OCI-LY7 (cell line): ENCODE data around the gene ELOB. TPM values are rescaled to one million over a fixed set of nuclear protein-coding genes. Genes with fewer than 3 reads are reported as not detected.

Source experiments
- BruUV-seq: library from RNA; stranded (reverse); fragments of 400-500 nt; replicated peaks from 2 replicates; lab custom pipeline; 2021; lab: Mats Ljungman, UMichigan
- CTCF ChIA-PET: fragments of 300-600 bp; sonication (Branson Sonifier 250); formaldehyde crosslinking; loops from one replicate; lab custom pipeline; 2022; ENCODE audit warnings: antibody characterized with exemption; ENCODE audit not compliant: unreplicated experiment; lab: Charles Lee
- POLR2A ChIA-PET: fragments of 300-600 bp; sonication (Branson Sonifier 250); formaldehyde crosslinking; loops from one replicate; lab custom pipeline; 2022; ENCODE audit warnings: antibody characterized with exemption; lab: Charles Lee
- DNase-seq: peaks from one replicate; pipeline ENCODE4 v3.0.0-alpha.2; 2015; ENCODE audit warnings: low spot score
- H2AFZ ChIP-seq: fragments of 200-600 bp; sonication (generic), shearing (Covaris generic); 2 replicates; pipeline ENCODE4 v1.6.1; 2014; ENCODE audit warnings: mild to moderate bottlenecking, antibody characterized with exemption, low read length, moderate library complexity
- H3K27ac ChIP-seq: fragments of 200-600 bp; sonication (generic); 2 replicates; pipeline ENCODE4 v1.5.1; 2014; ENCODE audit warnings: mixed run types, low read depth, mild to moderate bottlenecking, moderate library complexity, low read length, inconsistent platforms; ENCODE audit not compliant: poor library complexity, severe bottlenecking
- H3K36me3 ChIP-seq: fragments of 200-600 bp; sonication (generic); 2 replicates; pipeline ENCODE4 v1.6.1; 2014; ENCODE audit warnings: mild to moderate bottlenecking, antibody characterized with exemption, low read length, moderate library complexity, mixed read lengths; ENCODE audit not compliant: insufficient read depth
- H3K4me1 ChIP-seq: fragments of 200-600 bp; sonication (generic); 2 replicates; pipeline ENCODE4 v1.5.1; 2014; ENCODE audit warnings: mild to moderate bottlenecking, low read length; ENCODE audit not compliant: insufficient read depth, poor library complexity, severe bottlenecking
- H3K4me2 ChIP-seq: fragments of 200-600 bp; sonication (generic); 2 replicates; pipeline ENCODE4 v1.6.1; 2014; ENCODE audit warnings: mild to moderate bottlenecking, low read length
- H3K4me3 ChIP-seq: fragments of 200-600 bp; sonication (generic); 2 replicates; pipeline ENCODE4 v1.5.1; 2014; ENCODE audit warnings: mild to moderate bottlenecking, low read depth, low read length; ENCODE audit not compliant: poor library complexity, severe bottlenecking
- H3K79me2 ChIP-seq: fragments of 200-600 bp; sonication (generic); 2 replicates; pipeline ENCODE4 v1.6.1; 2016; ENCODE audit warnings: low read depth, mild to moderate bottlenecking, low read length, moderate library complexity, mixed read lengths; ENCODE audit not compliant: insufficient read depth
- H3K9me2 ChIP-seq: fragments of 200-600 bp; sonication (generic); 2 replicates; pipeline ENCODE4 v1.6.1; 2016; ENCODE audit warnings: mild to moderate bottlenecking, low read length, mixed read lengths; ENCODE audit not compliant: insufficient read depth
- H3K9me3 ChIP-seq: fragments of 200-600 bp; sonication (generic); 2 replicates; pipeline ENCODE4 v1.6.1; 2014; ENCODE audit warnings: mild to moderate bottlenecking, mixed run types, low read length, mixed read lengths
- H4K20me1 ChIP-seq: fragments of 200-600 bp; sonication (generic); 2 replicates; pipeline ENCODE4 v1.6.1; 2014; ENCODE audit warnings: mild to moderate bottlenecking, antibody characterized with exemption, low read length, moderate library complexity, mixed read lengths; ENCODE audit not compliant: insufficient read depth
- CTCF ChIP-seq: fragments of 200-600 bp; sonication (generic); conservative IDR thresholded peaks from 2 replicates; pipeline ENCODE4 v1.5.1; 2014; ENCODE audit warnings: mild to moderate bottlenecking, antibody characterized with exemption, low read length, moderate library complexity, mixed read lengths
- EZH2phosphoT487 ChIP-seq: fragments of 200-600 bp; sonication (generic); IDR thresholded peaks from 2 replicates; pipeline ENCODE4 v1.6.1; 2018; ENCODE audit warnings: low read depth, borderline replicate concordance, mild to moderate bottlenecking, mixed run types, antibody characterized with exemption, low read length, moderate library complexity, mixed read lengths
- intact Hi-C: fragments of 100-400 bp; cut with micrococcal nuclease; formaldehyde crosslinking; loops from one replicate; pipeline ENCODE4 v1.10.0; 2022; ENCODE audit not compliant: unreplicated experiment
- total RNA-seq, 2 experiments: library from RNA; depleted of rRNA in 1 of 2; stranded (reverse); fragments of >200 nt in 1 of 2; shearing (Covaris generic) in 1 of 2; gene quantifications; 2 replicates each; pipeline ENCODE4 v1.2.3, GENCODE V29; 2014 to 2022

Gene ELOB
- total RNA-seq, 2 experiments from 2014 or later: 209 to 285 TPM

GRCh38 chr16:2819939-2820835 is 43.1 kb upstream of the ELOB start:
- Histone ChIP-seq H3K36me3 (no peaks in the 10 kb centered on the region), H3K79me2 (peaks cover 10% of the 10 kb centered on the region; the same call in 1 of the 2 replicates), H4K20me1 (no peaks in the 10 kb centered on the region), H3K4me2 (no peak overlapping the region), H3K9me3 (no peaks in the 10 kb centered on the region), H3K4me3 (no peak overlapping the region), H3K9me2 (no peaks in the 10 kb centered on the region), H3K27ac (no peak overlapping the region), H3K4me1 (peaks cover 18% of the 10 kb centered on the region), H2AFZ (no peak overlapping the region)
- TF ChIP-seq CTCF (no peak), EZH2phosphoT487 (no peak)
- intact Hi-C loops: no loop called here
- ChIA-PET POLR2A (no interaction called here), CTCF (no interaction called here)
- no TSS peak for BruUV-seq
- DNase-seq: no peak

GRCh38 chr16:2819179-2819938 is 42.3 kb upstream of the ELOB start:
- POLR2A ChIA-PET: no interaction called here
- Histone ChIP-seq H3K79me2 (peaks cover 10% of the 10 kb centered on the region; the same call in 1 of the 2 replicates), H3K4me1 (peaks cover 18% of the 10 kb centered on the region), H2AFZ (no peak overlapping the region), H3K4me3 (no peak overlapping the region), H3K27ac (no peak overlapping the region), H3K9me2 (no peaks in the 10 kb centered on the region), H3K9me3 (no peaks in the 10 kb centered on the region), H3K36me3 (no peaks in the 10 kb centered on the region), H3K4me2 (no peak overlapping the region), H4K20me1 (no peaks in the 10 kb centered on the region)
- intact Hi-C loops: no loop called here
- CTCF ChIA-PET: no interaction called here
- no TSS peak for BruUV-seq
- DNase-seq: no peak
- TF ChIP-seq CTCF (no peak), EZH2phosphoT487 (no peak)
